Sigmoid colon (tissue), 4 donors: ENCODE data around the gene DNAH6.

ENCODE experiments used
- EP300 ChIP-seq, 4 donors: sonication (generic); formaldehyde crosslinking; IDR thresholded peaks; one replicate each; pipeline ENCODE4 v1.6.1; 2017; ENCODE audit warnings: antibody characterized with exemption in 4 of 4
- POLR2AphosphoS5 ChIP-seq, 4 donors: sonication (generic); formaldehyde crosslinking; IDR thresholded peaks; one replicate each; pipeline ENCODE4 v1.6.1; 2017; ENCODE audit warnings: antibody characterized with exemption in 4 of 4
- TF ChIP-seq, protein P1 (sequence below), 4 experiments: fragments of 450-650 bp in 3 of 4; fragments of 200-600 bp in 1 of 4; IDR thresholded peaks; one replicate each; pipeline ENCODE4 v1.5.1; 2016 to 2019; ENCODE audit warnings: antibody characterized with exemption in 4 of 4, mild to moderate bottlenecking in 3 of 4, moderate library complexity in 2 of 4

GRCh38 chr2:84796798-84797197 lies 280.5 kb downstream of the DNAH6 start:
- TF ChIP-seq, protein P1, sequence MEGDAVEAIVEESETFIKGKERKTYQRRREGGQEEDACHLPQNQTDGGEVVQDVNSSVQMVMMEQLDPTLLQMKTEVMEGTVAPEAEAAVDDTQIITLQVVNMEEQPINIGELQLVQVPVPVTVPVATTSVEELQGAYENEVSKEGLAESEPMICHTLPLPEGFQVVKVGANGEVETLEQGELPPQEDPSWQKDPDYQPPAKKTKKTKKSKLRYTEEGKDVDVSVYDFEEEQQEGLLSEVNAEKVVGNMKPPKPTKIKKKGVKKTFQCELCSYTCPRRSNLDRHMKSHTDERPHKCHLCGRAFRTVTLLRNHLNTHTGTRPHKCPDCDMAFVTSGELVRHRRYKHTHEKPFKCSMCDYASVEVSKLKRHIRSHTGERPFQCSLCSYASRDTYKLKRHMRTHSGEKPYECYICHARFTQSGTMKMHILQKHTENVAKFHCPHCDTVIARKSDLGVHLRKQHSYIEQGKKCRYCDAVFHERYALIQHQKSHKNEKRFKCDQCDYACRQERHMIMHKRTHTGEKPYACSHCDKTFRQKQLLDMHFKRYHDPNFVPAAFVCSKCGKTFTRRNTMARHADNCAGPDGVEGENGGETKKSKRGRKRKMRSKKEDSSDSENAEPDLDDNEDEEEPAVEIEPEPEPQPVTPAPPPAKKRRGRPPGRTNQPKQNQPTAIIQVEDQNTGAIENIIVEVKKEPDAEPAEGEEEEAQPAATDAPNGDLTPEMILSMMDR (IDR thresholded peaks at IDR 0.05) = no peak
- TF ChIP-seq EP300 (IDR thresholded peaks at IDR 0.05) = no peak
- no peak for TF ChIP-seq POLR2AphosphoS5 (IDR thresholded peaks at IDR 0.05)
